ENCODE results near the gene BLACAT1. TPM values are rescaled to one million over a fixed set of nuclear protein-coding genes. Genes with fewer than 3 reads are reported as not detected.

The BLACAT1 gene
- total and polyA plus RNA-seq, 2 of the 8 experiments (the other 6 are each of a cell fraction or from before 2014, with no cell fraction given), result 3.5 to 10.5 TPM

DNA sequence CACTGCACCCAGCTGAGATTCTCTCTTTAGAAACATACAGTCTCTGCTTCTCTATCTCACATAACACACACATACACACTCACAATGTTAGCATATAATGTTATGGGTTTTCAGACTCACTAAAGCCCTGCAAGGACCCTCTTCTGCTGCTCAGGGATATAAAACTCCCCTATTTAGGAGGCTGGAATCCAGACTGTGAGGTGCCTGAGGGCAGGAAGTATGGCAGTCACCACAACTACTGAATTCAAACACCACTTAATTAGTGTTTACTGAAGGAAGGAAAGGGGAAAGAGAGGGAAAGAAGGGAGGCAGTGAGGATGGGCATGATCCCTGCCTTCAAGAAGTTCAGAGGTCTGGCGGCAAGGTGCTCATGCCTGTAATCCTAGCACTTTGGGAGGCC lies 40.8 kb upstream of the BLACAT1 start (continued):
- TF ChIP-seq SAP30 (IDR thresholded peaks at IDR 0.05; ENCODE audit: insufficient read depth, insufficient replicate concordance, low read length) (no peak), GABPA (IDR thresholded peaks at IDR 0.05; ENCODE audit: borderline replicate concordance, insufficient read depth, low read length) (no peak), KDM1A (IDR thresholded peaks at IDR 0.05; ENCODE audit: borderline replicate concordance, low read length) (no peak), HDAC2 (IDR thresholded peaks at IDR 0.05; ENCODE audit: borderline replicate concordance in 1 of 2, low read depth in 2 of 2, low read length in 2 of 2) (no peak)
